Measurements from ENCODE around the gene RRP12.
"Not testable (repeated sequence)": the region's sequence is repeated elsewhere in the genome, so short reads cannot be mapped to it uniquely, and the experiment has no call there.

Gene RRP12

GRCh38 chr10:97407211-97407951 is 6.2 kb upstream of the RRP12 start:
- Histone ChIP-seq H3K9ac (ENCODE audit: low read depth, low read length, poor library complexity) (no peak overlapping the region), H4K8ac (ENCODE audit: low read depth, low read length) (no peak overlapping the region), H3K27me3 (ENCODE audit: control insufficient read depth in 3 of 3, insufficient read depth in 3 of 3, low read depth in 1 of 3, low read length in 3 of 3) (no peaks in the 10 kb centered on the region), H3K4me2 (ENCODE audit: insufficient read depth, low read length, poor library complexity, severe bottlenecking) (peak overlapping the region; percentile 55), H3K4me1 (ENCODE audit: control insufficient read depth in 2 of 2, insufficient read depth in 1 of 2, low read depth in 1 of 2, low read length in 2 of 2) (peaks cover 0 to 3% of the 10 kb centered on the region in 2 donors), H3K9me3 (replicated peaks in 1 of 2; ENCODE audit: control insufficient read depth in 2 of 2, insufficient read depth in 1 of 2, low read depth in 1 of 2, low read length in 2 of 2) (no peaks in the 10 kb centered on the region), H3K4ac (ENCODE audit: low read length) (no peak overlapping the region), H2BK12ac (ENCODE audit: low read length) (no peak overlapping the region), H2BK5ac (ENCODE audit: low read length) (no peak overlapping the region), H2BK15ac (ENCODE audit: low read length) (no peak overlapping the region), H3K4me3 (ENCODE audit: low read length in 2 of 2) (peak overlapping the region; percentile 30 to 32), H3K27ac (replicated peaks; ENCODE audit: low read length) (no peak overlapping the region), H3K14ac (ENCODE audit: low read length) (no peak overlapping the region), H4K91ac (ENCODE audit: low read depth, low read length, poor library complexity) (no peak overlapping the region), H3K36me3 (replicated peaks in 1 of 2; ENCODE audit: control insufficient read depth in 2 of 2, insufficient read depth in 2 of 2, low read length in 2 of 2) (no peaks in the 10 kb centered on the region), H2AFZ (ENCODE audit: low read length) (peak overlapping the region; percentile 92), H3K18ac (ENCODE audit: low read length) (no peak overlapping the region), H2BK120ac (ENCODE audit: low read depth, low read length) (no peak overlapping the region), H2AK5ac (ENCODE audit: low read depth, low read length) (no peak overlapping the region), H3K79me1 (ENCODE audit: low read depth, low read length) (no peaks in the 10 kb centered on the region), H3K23ac (ENCODE audit: low read depth, low read length, poor library complexity) (no peak overlapping the region)
- peak; percentile 62 for DNase-seq (ENCODE audit: low spot score)
- no CpG with 5 or more reads among the region's 10 CpGs for WGBS, 2 donors (ENCODE audit: extremely low coverage in 2 of 2, insufficient read length in 2 of 2, insufficient replicate concordance in 1 of 2)

GRCh38 chr10:97406483-97406882 is 5.3 kb upstream of the RRP12 start:
- H3K9me3 ChIP-seq (replicated peaks in 1 of 2; ENCODE audit: control insufficient read depth in 2 of 2, insufficient read depth in 1 of 2, low read depth in 1 of 2, low read length in 2 of 2); H3K4me2 ChIP-seq (ENCODE audit: insufficient read depth, low read length, poor library complexity, severe bottlenecking); H4K8ac ChIP-seq (ENCODE audit: low read depth, low read length); H2AK5ac ChIP-seq (ENCODE audit: low read depth, low read length); H3K9ac ChIP-seq (ENCODE audit: low read depth, low read length, poor library complexity); H3K27ac ChIP-seq (replicated peaks; ENCODE audit: low read length); H2BK12ac ChIP-seq (ENCODE audit: low read length); H3K79me1 ChIP-seq (ENCODE audit: low read depth, low read length); H3K4me1 ChIP-seq (ENCODE audit: control insufficient read depth in 2 of 2, insufficient read depth in 1 of 2, low read depth in 1 of 2, low read length in 2 of 2); H3K4ac ChIP-seq (ENCODE audit: low read length); H3K4me3 ChIP-seq (ENCODE audit: low read length in 2 of 2); H3K18ac ChIP-seq (ENCODE audit: low read length); H2BK120ac ChIP-seq (ENCODE audit: low read depth, low read length); H4K91ac ChIP-seq (ENCODE audit: low read depth, low read length, poor library complexity); H3K27me3 ChIP-seq (ENCODE audit: control insufficient read depth in 3 of 3, insufficient read depth in 3 of 3, low read depth in 1 of 3, low read length in 3 of 3); H3K14ac ChIP-seq (ENCODE audit: low read length); H2BK5ac ChIP-seq (ENCODE audit: low read length); H2BK15ac ChIP-seq (ENCODE audit: low read length); H3K23ac ChIP-seq (ENCODE audit: low read depth, low read length, poor library complexity); DNase-seq (ENCODE audit: low spot score); H3K36me3 ChIP-seq (replicated peaks in 1 of 2; ENCODE audit: control insufficient read depth in 2 of 2, insufficient read depth in 2 of 2, low read length in 2 of 2): not testable (repeated sequence)
- WGBS, 2 donors (ENCODE audit: extremely low coverage in 2 of 2, insufficient read length in 2 of 2, insufficient replicate concordance in 1 of 2): no CpG with 5 or more reads among the region's 7 CpGs
- peak overlapping the region; percentile 21 for H2AFZ ChIP-seq (ENCODE audit: low read length)

GRCh38 chr10:97406064-97406463 is 4.9 kb upstream of the RRP12 start:
- no CpG with 5 or more reads among the region's 3 CpGs for WGBS, 2 donors (ENCODE audit: extremely low coverage in 2 of 2, insufficient read length in 2 of 2, insufficient replicate concordance in 1 of 2)
- Histone ChIP-seq H2BK12ac (ENCODE audit: low read length) (no peak overlapping the region), H3K27me3 (ENCODE audit: control insufficient read depth in 3 of 3, insufficient read depth in 3 of 3, low read depth in 1 of 3, low read length in 3 of 3) (no peaks in the 10 kb centered on the region), H4K8ac (ENCODE audit: low read depth, low read length) (no peak overlapping the region), H2BK5ac (ENCODE audit: low read length) (no peak overlapping the region), H4K91ac (ENCODE audit: low read depth, low read length, poor library complexity) (no peak overlapping the region), H3K23ac (ENCODE audit: low read depth, low read length, poor library complexity) (no peak overlapping the region), H3K4me3 (ENCODE audit: low read length in 2 of 2) (peak overlapping the region in 1 of 2 donors; percentile 52), H3K4ac (ENCODE audit: low read length) (no peak overlapping the region), H3K14ac (ENCODE audit: low read length) (no peak overlapping the region), H3K18ac (ENCODE audit: low read length) (no peak overlapping the region), H2AK5ac (ENCODE audit: low read depth, low read length) (no peak overlapping the region), H2BK15ac (ENCODE audit: low read length) (no peak overlapping the region), H3K36me3 (replicated peaks in 1 of 2; ENCODE audit: control insufficient read depth in 2 of 2, insufficient read depth in 2 of 2, low read length in 2 of 2) (no peaks in the 10 kb centered on the region), H3K27ac (replicated peaks; ENCODE audit: low read length) (no peak overlapping the region), H3K79me1 (ENCODE audit: low read depth, low read length) (no peaks in the 10 kb centered on the region), H3K9me3 (replicated peaks in 1 of 2; ENCODE audit: control insufficient read depth in 2 of 2, insufficient read depth in 1 of 2, low read depth in 1 of 2, low read length in 2 of 2) (no peaks in the 10 kb centered on the region), H2BK120ac (ENCODE audit: low read depth, low read length) (no peak overlapping the region), H3K9ac (ENCODE audit: low read depth, low read length, poor library complexity) (no peak overlapping the region), H3K4me1 (ENCODE audit: control insufficient read depth in 2 of 2, insufficient read depth in 1 of 2, low read depth in 1 of 2, low read length in 2 of 2) (peaks cover 0 to 2% of the 10 kb centered on the region in 2 donors), H2AFZ (ENCODE audit: low read length) (peak overlapping the region; percentile 23), H3K4me2 (ENCODE audit: insufficient read depth, low read length, poor library complexity, severe bottlenecking) (no peak overlapping the region)
- no peak for DNase-seq (ENCODE audit: low spot score)

- H3K9ac ChIP-seq (ENCODE audit: low read depth, low read length, poor library complexity): no peak overlapping the region
- no peak overlapping the region for H2BK12ac ChIP-seq (ENCODE audit: low read length)
- H3K4me3 ChIP-seq (ENCODE audit: low read length in 2 of 2): no peak overlapping the region
- H2AK5ac ChIP-seq (ENCODE audit: low read depth, low read length): no peak overlapping the region
- H3K14ac ChIP-seq (ENCODE audit: low read length): no peak overlapping the region
- peaks cover 4 to 7% of the 10 kb centered on the region in 2 donors for H3K4me1 ChIP-seq (ENCODE audit: control insufficient read depth in 2 of 2, insufficient read depth in 1 of 2, low read depth in 1 of 2, low read length in 2 of 2)
- H3K36me3 ChIP-seq (replicated peaks in 1 of 2; ENCODE audit: control insufficient read depth in 2 of 2, insufficient read depth in 2 of 2, low read length in 2 of 2): no peaks in the 10 kb centered on the region
- no peak for DNase-seq (ENCODE audit: low spot score)
- H3K23ac ChIP-seq (ENCODE audit: low read depth, low read length, poor library complexity): no peak overlapping the region
- no peak overlapping the region for H2AFZ ChIP-seq (ENCODE audit: low read length)
- no peaks in the 10 kb centered on the region for H3K79me1 ChIP-seq (ENCODE audit: low read depth, low read length)
- H3K4ac ChIP-seq (ENCODE audit: low read length): no peak overlapping the region
- no peak overlapping the region for H3K4me2 ChIP-seq (ENCODE audit: insufficient read depth, low read length, poor library complexity, severe bottlenecking)
- no peak overlapping the region for H2BK120ac ChIP-seq (ENCODE audit: low read depth, low read length)
- H3K18ac ChIP-seq (ENCODE audit: low read length): no peak overlapping the region
- H2BK15ac ChIP-seq (ENCODE audit: low read length): no peak overlapping the region
- no peaks in the 10 kb centered on the region for H3K27me3 ChIP-seq (ENCODE audit: control insufficient read depth in 3 of 3, insufficient read depth in 3 of 3, low read depth in 1 of 3, low read length in 3 of 3)
- H3K27ac ChIP-seq (replicated peaks; ENCODE audit: low read length): no peak overlapping the region
- no peak overlapping the region for H4K91ac ChIP-seq (ENCODE audit: low read depth, low read length, poor library complexity)
- H2BK5ac ChIP-seq (ENCODE audit: low read length): no peak overlapping the region
- no peaks in the 10 kb centered on the region for H3K9me3 ChIP-seq (replicated peaks in 1 of 2; ENCODE audit: control insufficient read depth in 2 of 2, insufficient read depth in 1 of 2, low read depth in 1 of 2, low read length in 2 of 2)
- no peak overlapping the region for H4K8ac ChIP-seq (ENCODE audit: low read depth, low read length)
Measured at GRCh38 chr10:97404044-97404443, 2.9 kb upstream of the RRP12 start.
